Measurements from ENCODE around the gene RALGAPA1. TPM values are rescaled to one million over a fixed set of nuclear protein-coding genes. Genes with fewer than 3 reads are reported as not detected.
A peak's percentile ranks its signal among the peaks of the same experiment; 100 is the strongest.

RALGAPA1 gene
- total RNA-seq, 1 donor from 2014 or later: 61.0 TPM

DNA sequence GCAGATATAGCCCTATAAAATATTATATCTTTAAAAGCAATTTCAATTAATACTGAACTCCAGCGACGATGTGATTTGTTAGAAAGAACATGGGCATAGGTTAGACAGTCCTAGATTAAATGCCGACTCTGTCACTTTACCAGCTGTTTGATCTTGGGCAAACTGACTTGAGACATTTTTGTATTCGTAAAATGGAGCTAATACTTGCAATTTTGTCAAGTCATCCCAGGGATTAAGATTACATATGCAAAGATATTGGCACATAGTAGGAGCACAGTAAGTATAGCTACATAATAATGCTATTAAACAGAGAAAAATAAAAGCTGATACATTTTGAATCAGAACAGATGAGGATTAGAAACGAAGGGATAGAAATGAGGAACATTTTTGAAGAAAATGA, 266.1 kb downstream of the RALGAPA1 start:
- DNase-seq: no peak
- Mint-ChIP-seq H3K4me3 (ENCODE audit: unreplicated experiment) (no peak overlapping the region), H3K9me3 (ENCODE audit: unreplicated experiment) (no peaks in the 10 kb centered on the region), H3K27me3 (ENCODE audit: unreplicated experiment) (no peaks in the 10 kb centered on the region), H3K36me3 (ENCODE audit: unreplicated experiment) (no peaks in the 10 kb centered on the region), H3K27ac (ENCODE audit: unreplicated experiment) (no peak overlapping the region), H3K4me1 (ENCODE audit: low read depth, unreplicated experiment) (no peaks in the 10 kb centered on the region)
- TF ChIP-seq, protein P1, sequence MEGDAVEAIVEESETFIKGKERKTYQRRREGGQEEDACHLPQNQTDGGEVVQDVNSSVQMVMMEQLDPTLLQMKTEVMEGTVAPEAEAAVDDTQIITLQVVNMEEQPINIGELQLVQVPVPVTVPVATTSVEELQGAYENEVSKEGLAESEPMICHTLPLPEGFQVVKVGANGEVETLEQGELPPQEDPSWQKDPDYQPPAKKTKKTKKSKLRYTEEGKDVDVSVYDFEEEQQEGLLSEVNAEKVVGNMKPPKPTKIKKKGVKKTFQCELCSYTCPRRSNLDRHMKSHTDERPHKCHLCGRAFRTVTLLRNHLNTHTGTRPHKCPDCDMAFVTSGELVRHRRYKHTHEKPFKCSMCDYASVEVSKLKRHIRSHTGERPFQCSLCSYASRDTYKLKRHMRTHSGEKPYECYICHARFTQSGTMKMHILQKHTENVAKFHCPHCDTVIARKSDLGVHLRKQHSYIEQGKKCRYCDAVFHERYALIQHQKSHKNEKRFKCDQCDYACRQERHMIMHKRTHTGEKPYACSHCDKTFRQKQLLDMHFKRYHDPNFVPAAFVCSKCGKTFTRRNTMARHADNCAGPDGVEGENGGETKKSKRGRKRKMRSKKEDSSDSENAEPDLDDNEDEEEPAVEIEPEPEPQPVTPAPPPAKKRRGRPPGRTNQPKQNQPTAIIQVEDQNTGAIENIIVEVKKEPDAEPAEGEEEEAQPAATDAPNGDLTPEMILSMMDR (IDR thresholded peaks at IDR 0.05; ENCODE audit: partially characterized antibody, unreplicated experiment): no peak

DNA sequence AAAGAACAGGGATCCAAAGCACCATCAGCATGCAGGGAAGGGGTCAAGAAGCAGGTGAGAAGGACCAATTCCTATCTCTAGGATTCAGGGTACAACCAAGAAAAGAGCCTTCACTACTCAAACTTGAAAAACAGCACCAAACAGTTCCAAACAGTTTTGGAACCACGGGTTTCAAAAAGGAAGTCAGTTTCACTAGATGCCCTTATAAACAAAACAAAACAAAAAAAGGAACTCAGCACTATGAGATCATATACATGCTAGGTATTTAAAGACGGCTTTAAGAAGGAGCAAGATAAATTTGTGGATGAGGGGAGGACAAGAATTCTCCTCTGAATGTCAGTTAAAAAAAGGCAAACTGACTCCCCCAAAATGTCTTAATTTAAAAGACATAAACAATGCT, 269.1 kb downstream of the RALGAPA1 start:
- no peak for DNase-seq
- TF ChIP-seq, protein P1 (IDR thresholded peaks at IDR 0.05; ENCODE audit: partially characterized antibody, unreplicated experiment): no peak

DNA sequence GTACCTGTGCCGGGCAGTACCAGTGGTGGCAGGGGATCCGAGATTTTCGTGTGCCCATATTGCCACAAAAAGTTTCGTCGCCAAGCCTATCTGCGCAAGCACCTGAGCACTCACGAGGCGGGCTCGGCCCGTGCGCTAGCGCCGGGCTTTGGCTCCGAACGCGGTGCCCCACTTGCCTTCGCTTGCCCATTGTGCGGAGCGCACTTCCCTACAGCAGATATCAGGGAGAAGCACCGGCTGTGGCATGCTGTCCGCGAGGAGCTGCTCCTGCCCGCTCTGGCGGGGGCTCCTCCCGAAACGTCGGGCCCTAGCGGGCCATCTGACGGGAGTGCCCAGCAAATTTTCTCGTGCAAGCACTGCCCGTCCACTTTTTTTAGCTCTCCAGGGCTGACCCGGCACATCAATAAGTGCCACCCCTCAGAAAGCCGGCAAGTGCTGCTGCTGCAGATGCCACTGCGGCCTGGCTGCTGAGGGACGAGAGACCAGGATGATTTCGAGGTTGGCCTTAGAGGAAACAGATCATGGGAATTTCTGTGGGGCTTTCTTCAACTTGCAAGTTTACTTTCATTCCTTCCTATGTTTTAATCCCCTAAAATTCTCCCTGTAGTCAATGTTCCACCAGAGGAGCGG, 273.5 kb downstream of the RALGAPA1 start:
- Mint-ChIP-seq H3K9me3 (ENCODE audit: unreplicated experiment) (peaks cover 13% of the 10 kb centered on the region), H3K4me1 (ENCODE audit: low read depth, unreplicated experiment) (peaks cover 15% of the 10 kb centered on the region), H3K4me3 (ENCODE audit: unreplicated experiment) (peak overlapping the region; percentile 91), H3K27me3 (ENCODE audit: unreplicated experiment) (no peaks in the 10 kb centered on the region), H3K36me3 (ENCODE audit: unreplicated experiment) (no peaks in the 10 kb centered on the region), H3K27ac (ENCODE audit: unreplicated experiment) (peak overlapping the region; percentile 79)
- TF ChIP-seq, protein P1 (IDR thresholded peaks at IDR 0.05; ENCODE audit: partially characterized antibody, unreplicated experiment): no peak
- DNase-seq: peak; percentile 41

More for the DNA sequence above, 269.1 kb downstream of the RALGAPA1 start:
- Mint-ChIP-seq H3K4me1 (ENCODE audit: low read depth, unreplicated experiment) (peaks cover 3% of the 10 kb centered on the region), H3K36me3 (ENCODE audit: unreplicated experiment) (no peaks in the 10 kb centered on the region), H3K27me3 (ENCODE audit: unreplicated experiment) (no peaks in the 10 kb centered on the region), H3K9me3 (ENCODE audit: unreplicated experiment) (peaks cover 8% of the 10 kb centered on the region), H3K4me3 (ENCODE audit: unreplicated experiment) (peak overlapping the region; percentile 6), H3K27ac (ENCODE audit: unreplicated experiment) (peak overlapping the region; percentile 3)

DNA sequence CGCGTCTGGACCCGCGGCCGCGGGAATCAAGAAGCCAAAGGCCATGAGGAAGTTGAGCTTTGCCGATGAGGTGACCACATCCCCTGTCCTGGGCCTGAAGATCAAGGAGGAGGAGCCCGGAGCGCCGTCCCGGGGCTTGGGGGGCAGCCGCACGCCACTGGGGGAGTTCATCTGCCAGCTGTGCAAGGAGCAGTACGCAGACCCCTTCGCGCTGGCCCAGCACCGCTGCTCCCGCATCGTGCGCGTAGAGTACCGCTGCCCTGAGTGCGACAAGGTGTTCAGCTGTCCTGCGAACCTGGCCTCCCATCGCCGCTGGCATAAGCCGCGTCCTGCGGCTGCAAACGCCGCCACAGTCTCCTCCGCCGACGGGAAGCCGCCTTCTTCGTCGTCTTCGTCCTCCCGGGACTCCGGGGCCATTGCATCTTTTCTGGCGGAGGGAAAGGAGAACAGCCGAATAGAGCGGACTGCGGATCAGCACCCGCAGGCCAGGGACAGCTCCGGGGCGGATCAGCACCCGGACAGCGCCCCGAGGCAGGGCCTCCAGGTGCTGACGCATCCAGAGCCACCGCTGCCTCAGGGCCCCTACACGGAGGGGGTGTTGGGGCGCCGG, 274.1 kb downstream of the RALGAPA1 start:
- Mint-ChIP-seq H3K9me3 (ENCODE audit: unreplicated experiment) (peaks cover 13% of the 10 kb centered on the region), H3K27ac (ENCODE audit: unreplicated experiment) (no peak overlapping the region), H3K27me3 (ENCODE audit: unreplicated experiment) (no peaks in the 10 kb centered on the region), H3K4me1 (ENCODE audit: low read depth, unreplicated experiment) (peaks cover 20% of the 10 kb centered on the region), H3K36me3 (ENCODE audit: unreplicated experiment) (no peaks in the 10 kb centered on the region), H3K4me3 (ENCODE audit: unreplicated experiment) (peak overlapping the region; percentile 91)
- TF ChIP-seq, protein P1 (IDR thresholded peaks at IDR 0.05; ENCODE audit: partially characterized antibody, unreplicated experiment): no peak
- peak; percentile 42 for DNase-seq

DNA sequence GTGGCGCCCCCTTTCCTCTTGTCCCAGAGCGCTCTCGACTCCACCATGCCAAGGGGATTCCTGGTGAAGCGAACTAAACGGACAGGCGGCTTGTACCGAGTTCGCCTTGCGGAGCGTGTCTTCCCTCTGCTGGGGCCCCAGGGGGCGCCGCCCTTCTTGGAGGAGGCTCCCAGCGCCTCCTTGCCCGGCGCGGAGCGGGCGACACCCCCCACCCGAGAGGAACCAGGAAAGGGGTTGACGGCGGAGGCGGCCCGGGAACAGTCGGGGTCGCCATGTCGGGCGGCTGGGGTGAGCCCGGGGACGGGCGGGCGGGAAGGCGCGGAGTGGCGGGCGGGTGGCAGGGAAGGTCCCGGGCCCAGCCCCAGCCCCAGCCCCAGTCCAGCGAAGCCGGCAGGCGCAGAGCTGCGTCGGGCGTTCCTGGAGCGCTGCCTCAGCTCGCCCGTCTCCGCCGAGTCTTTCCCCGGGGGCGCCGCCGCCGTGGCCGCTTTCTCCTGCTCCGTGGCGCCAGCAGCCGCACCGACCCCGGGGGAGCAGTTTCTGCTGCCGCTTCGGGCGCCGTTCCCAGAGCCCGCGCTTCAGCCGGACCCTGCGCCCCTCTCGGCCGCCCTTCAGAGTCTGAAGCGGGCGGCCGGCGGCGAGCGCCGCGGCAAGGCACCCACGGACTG, 274.8 kb downstream of the RALGAPA1 start:
- H3K36me3 Mint-ChIP-seq (ENCODE audit: unreplicated experiment): no peaks in the 10 kb centered on the region
- H3K27ac Mint-ChIP-seq (ENCODE audit: unreplicated experiment): peak overlapping the region; percentile 83
- DNase-seq: peak; percentile 55
- H3K9me3 Mint-ChIP-seq (ENCODE audit: unreplicated experiment): peaks cover 13% of the 10 kb centered on the region
- no peaks in the 10 kb centered on the region for H3K27me3 Mint-ChIP-seq (ENCODE audit: unreplicated experiment)
- H3K4me1 Mint-ChIP-seq (ENCODE audit: low read depth, unreplicated experiment): peaks cover 24% of the 10 kb centered on the region
- peak overlapping the region; percentile 91 for H3K4me3 Mint-ChIP-seq (ENCODE audit: unreplicated experiment)
- TF ChIP-seq, protein P1 (IDR thresholded peaks at IDR 0.05; ENCODE audit: partially characterized antibody, unreplicated experiment): peak; percentile 28
